ENCODE measurements around the gene FOLR1.

- TF ChIP-seq CTCF (IDR thresholded peaks at IDR 0.05) (no peak), POLR2A (IDR thresholded peaks at IDR 0.05) (no peak)
These were observed 18.6 kb upstream of the FOLR1 start for GRCh38 chr11:72173291-72173690.

Data from lower leg skin (tissue), 3 donors.